Endothelial cell of umbilical vein (primary cell): ENCODE measurements around the gene KLRF1. TPM values are rescaled to one million over a fixed set of nuclear protein-coding genes. Genes with fewer than 3 reads are reported as not detected.

ENCODE experiments used
- BruUV-seq: library from RNA; stranded (reverse); fragments of 400-500 nt; replicated peaks from 2 replicates; lab custom pipeline; 2021; lab: Mats Ljungman, UMichigan
- CTCF ChIA-PET: fragments of 300-600, 350-600 bp; sonication (Branson Sonifier 250); formaldehyde crosslinking; loops from one replicate; lab custom pipeline; 2021; ENCODE audit warnings: antibody characterized with exemption, inconsistent platforms; lab: Charles Lee
- POLR2A ChIA-PET: fragments of 300-600, 350-600 bp; sonication (Branson Sonifier 250); formaldehyde crosslinking; loops from one replicate; lab custom pipeline; 2021; ENCODE audit warnings: antibody characterized with exemption, inconsistent platforms; lab: Charles Lee
- DNase-seq: peaks from one replicate; pipeline ENCODE4 v3.0.0-alpha.2; 2011; ENCODE audit warnings: low read depth, low spot score
- FAIRE-seq: peaks from 2 replicates; lab custom pipeline; 2011; peaks lifted over from hg19 to GRCh38; lab: Jason Lieb, UNC
- H2AFZ ChIP-seq: 2 replicates; pipeline ENCODE4 v1.6.0; 2012; ENCODE audit warnings: low read depth, low read length, control low read depth, inconsistent platforms
- H3K27ac ChIP-seq: 2 replicates; pipeline ENCODE4 v1.5.1; 2011; ENCODE audit warnings: low read depth, mild to moderate bottlenecking, control low read depth, low read length, moderate library complexity; ENCODE audit not compliant: insufficient read depth
- H3K27me3 ChIP-seq, 2 experiments: 2 replicates each; pipeline versions ENCODE4 v1.6.0 to v1.6.1; 2011; ENCODE audit warnings: low read length in 2 of 2, mixed read lengths in 1 of 2; ENCODE audit not compliant: control insufficient read depth in 2 of 2, insufficient read depth in 2 of 2
- H3K36me3 ChIP-seq, 2 experiments: 2 replicates in 1 of 2; 3 replicates in 1 of 2; pipeline ENCODE4 v1.5.1; 2011; ENCODE audit warnings: low read length in 2 of 2, mild to moderate bottlenecking in 1 of 2, moderate library complexity in 1 of 2; ENCODE audit not compliant: control insufficient read depth in 2 of 2, insufficient read depth in 2 of 2; ENCODE audit errors: extremely low read depth in 1 of 2
- H3K4me1 ChIP-seq: 3 replicates; pipeline ENCODE4 v1.5.1; 2011; ENCODE audit warnings: mild to moderate bottlenecking, low read length; ENCODE audit not compliant: control insufficient read depth, insufficient read depth; ENCODE audit errors: extremely low read depth
- H3K4me2 ChIP-seq: 2 replicates; pipeline ENCODE4 v1.6.1; 2011; ENCODE audit warnings: low read length, control low read depth, mixed read lengths; ENCODE audit not compliant: insufficient read depth
- H3K4me3 ChIP-seq, 3 experiments: fragments of 200-600 bp in 1 of 3; sonication (generic), shearing (Covaris generic) in 1 of 3; replicated peaks in 1 of 3; 2 replicates each; pipeline ENCODE4 v1.5.1; 2011 to 2016; ENCODE audit warnings: control low read depth in 3 of 3, low read length in 3 of 3, mild to moderate bottlenecking in 2 of 3, inconsistent platforms in 1 of 3, low read depth in 1 of 3, moderate library complexity in 1 of 3; ENCODE audit not compliant: insufficient read depth in 1 of 3
- H3K79me2 ChIP-seq: 2 replicates; pipeline ENCODE4 v1.6.0; 2012; ENCODE audit warnings: low read length, inconsistent platforms; ENCODE audit not compliant: control insufficient read depth, insufficient read depth
- H3K9ac ChIP-seq: replicated peaks from 2 replicates; pipeline ENCODE3; 2011; ENCODE audit warnings: low read length, control low read depth; ENCODE audit not compliant: insufficient read depth; ENCODE audit errors: extremely low read depth
- H3K9me1 ChIP-seq: replicated peaks from 3 replicates; pipeline ENCODE4 v1.6.0; 2011; ENCODE audit warnings: mild to moderate bottlenecking, low read length; ENCODE audit not compliant: control insufficient read depth, insufficient read depth; ENCODE audit errors: extremely low read depth
- H3K9me3 ChIP-seq: replicated peaks from 2 replicates; pipeline ENCODE4 v1.5.1; 2012; ENCODE audit warnings: low read length, inconsistent platforms; ENCODE audit not compliant: control insufficient read depth, insufficient read depth
- H4K20me1 ChIP-seq: replicated peaks from 2 replicates; pipeline ENCODE3; 2011; ENCODE audit warnings: mild to moderate bottlenecking, low read length; ENCODE audit not compliant: control insufficient read depth, insufficient read depth; ENCODE audit errors: extremely low read depth
- EZH2 ChIP-seq: IDR thresholded peaks from 2 replicates; pipeline ENCODE4 v1.6.1; 2012; ENCODE audit warnings: borderline replicate concordance, low read depth, mild to moderate bottlenecking, moderate library complexity, low read length, inconsistent platforms; ENCODE audit not compliant: severe bottlenecking
- FOS ChIP-seq: IDR thresholded peaks from 2 replicates; pipeline ENCODE4 v1.6.1; 2011; ENCODE audit warnings: mild to moderate bottlenecking, low read length, moderate library complexity, borderline replicate concordance; ENCODE audit not compliant: insufficient read depth
- GATA2 ChIP-seq: IDR thresholded peaks from 2 replicates; pipeline ENCODE4 v1.7.0; 2011; ENCODE audit warnings: low read depth, mild to moderate bottlenecking, moderate library complexity, mixed read lengths, low read length; ENCODE audit not compliant: insufficient read length, insufficient read depth
- JUN ChIP-seq: IDR thresholded peaks from 2 replicates; pipeline ENCODE4 v1.6.1; 2011; ENCODE audit warnings: borderline replicate concordance, low read depth; ENCODE audit not compliant: insufficient read length, insufficient read depth
- MYC ChIP-seq: IDR thresholded peaks from one replicate; pipeline ENCODE4 v1.6.1; 2011; ENCODE audit warnings: mild to moderate bottlenecking, low read depth, low read length
- POLR2A ChIP-seq: IDR thresholded peaks from 2 replicates; pipeline ENCODE4 v1.6.1; 2012; ENCODE audit warnings: low read depth, mild to moderate bottlenecking, control low read depth, low read length
- POLR2AphosphoS5 ChIP-seq: IDR thresholded peaks from 2 replicates; pipeline ENCODE4 v1.6.1; 2012; ENCODE audit warnings: low read depth, mild to moderate bottlenecking, control low read depth, low read length, moderate library complexity; ENCODE audit not compliant: insufficient read depth
- dilution Hi-C: fragments of 300-500 bp; cut with MboI; formaldehyde crosslinking; loops from one replicate; pipeline ENCODE4 v1.15.0; 2019; ENCODE audit warnings: low sequenced_read_pairs; ENCODE audit not compliant: extremely low pct_ligation_motif_present
- intact Hi-C: fragments of 100-400 bp; cut with micrococcal nuclease; formaldehyde crosslinking; loops from one replicate; pipeline ENCODE4 v1.10.0; 2022
- polyA plus RNA-seq, 4 experiments: library from polyadenylated mRNA; depleted of rRNA in 3 of 4; stranded (reverse) in 3 of 4; unstranded in 1 of 4; fragments of >200 nt; gene quantifications; 2 replicates each; pipeline versions ENCODE4 v1.2.1 to v1.2.3, GENCODE V29; 2011 to 2012; ENCODE audit warnings: missing spikeins in 1 of 4
- total RNA-seq: library from RNA; stranded (reverse); gene quantifications from 2 replicates; pipeline ENCODE4 v1.2.3, GENCODE V29; 2021
- TF ChIP-seq, protein P1 (sequence below), 2 donors: IDR thresholded peaks; 1 replicate in 1 of 2; 2 replicates in 1 of 2; pipeline ENCODE4 v1.5.1; 2011; ENCODE audit warnings: low read length in 2 of 2, mild to moderate bottlenecking in 2 of 2, moderate library complexity in 2 of 2, control low read depth in 1 of 2, inconsistent platforms in 1 of 2, low read depth in 1 of 2; ENCODE audit not compliant: insufficient read depth in 1 of 2; ENCODE audit errors: extremely low read depth in 1 of 2
- TF ChIP-seq, protein P2 (sequence below): IDR thresholded peaks from 2 replicates; pipeline ENCODE4 v1.6.1; 2011; ENCODE audit not compliant: insufficient read depth, insufficient read length

The KLRF1 gene
- total and polyA plus RNA-seq, 2 donors (not counting 3 experiments of a cell fraction or from before 2014, with no cell fraction given), result not detected

DNA sequence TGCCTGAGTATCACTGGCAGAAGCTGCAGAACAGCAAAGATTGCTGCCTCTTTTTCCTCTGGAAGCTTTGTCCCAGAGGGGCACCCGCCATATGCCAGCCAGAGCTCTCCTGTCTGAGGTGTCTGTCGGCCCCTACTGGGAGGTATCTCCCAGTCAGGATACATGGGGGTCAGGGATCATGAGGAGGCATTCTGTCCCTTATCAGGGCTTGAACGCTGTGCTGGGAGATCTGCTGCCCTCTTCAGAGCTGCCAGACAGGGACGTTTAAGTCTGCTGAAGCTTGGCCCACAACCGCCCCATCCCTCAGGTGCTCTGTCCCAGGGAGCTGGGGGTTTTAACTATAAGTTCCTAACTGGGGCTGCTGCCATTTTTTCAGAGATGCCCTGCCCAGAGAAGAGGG is 21.6 kb downstream of the KLRF1 start:
- Histone ChIP-seq H3K27ac (no peak overlapping the region), H3K36me3 (no peaks in the 10 kb centered on the region), H3K79me2 (no peaks in the 10 kb centered on the region), H3K9ac (no peak overlapping the region), H3K4me1 (no peaks in the 10 kb centered on the region), H3K9me1 (no peaks in the 10 kb centered on the region), H2AFZ (no peak overlapping the region), H3K4me2 (no peak overlapping the region), H3K9me3 (no peaks in the 10 kb centered on the region), H3K27me3 (peaks cover 0 to 4% of the 10 kb centered on the region in 2 experiments), H4K20me1 (no peaks in the 10 kb centered on the region), H3K4me3 (no peak overlapping the region)
- no TSS peak for BruUV-seq
- TF ChIP-seq GATA2 (no peak), JUN (no peak), FOS (no peak)
- intact Hi-C loops (no loop called here), dilution Hi-C loops (no loop called here)
- ChIA-PET POLR2A (no interaction called here), CTCF (interaction anchor here (1.1 kb wide), 1 partner anchor 35 kb away, joined by 3 read pairs; no protein-coding TSS in a partner anchor)
- DNase-seq (no peak), FAIRE-seq (no peak)

DNA sequence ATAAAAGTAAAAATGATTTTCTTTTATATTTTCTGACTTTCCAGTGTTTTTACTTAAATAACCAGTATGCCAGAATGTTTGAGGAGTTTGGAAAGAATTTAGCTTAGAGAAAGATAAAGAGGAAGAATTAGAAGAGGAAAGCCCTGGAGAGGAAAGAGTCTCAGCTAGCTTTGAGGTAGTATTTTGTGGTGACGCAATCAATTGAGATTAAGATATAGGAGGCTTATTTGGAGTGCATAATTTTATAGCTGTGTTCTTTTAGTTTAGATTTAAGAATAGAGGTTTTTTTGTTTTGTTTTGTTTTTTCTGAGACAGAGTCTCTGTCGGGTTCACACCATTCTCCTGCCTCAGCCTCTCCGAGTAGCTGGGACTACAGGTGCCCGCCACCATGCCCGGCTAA is 23.8 kb downstream of the KLRF1 start:
- Histone ChIP-seq H2AFZ (no peak overlapping the region), H3K4me3 (no peak overlapping the region), H3K36me3 (no peaks in the 10 kb centered on the region), H4K20me1 (no peaks in the 10 kb centered on the region), H3K4me2 (no peak overlapping the region), H3K79me2 (no peaks in the 10 kb centered on the region), H3K9ac (no peak overlapping the region), H3K9me3 (no peaks in the 10 kb centered on the region), H3K4me1 (no peaks in the 10 kb centered on the region), H3K9me1 (no peaks in the 10 kb centered on the region), H3K27me3 (no peaks in the 10 kb centered on the region), H3K27ac (no peak overlapping the region)
- DNase-seq (no peak), FAIRE-seq (no peak)
- intact Hi-C loops (no loop called here), dilution Hi-C loops (no loop called here)
- TF ChIP-seq, protein P1, sequence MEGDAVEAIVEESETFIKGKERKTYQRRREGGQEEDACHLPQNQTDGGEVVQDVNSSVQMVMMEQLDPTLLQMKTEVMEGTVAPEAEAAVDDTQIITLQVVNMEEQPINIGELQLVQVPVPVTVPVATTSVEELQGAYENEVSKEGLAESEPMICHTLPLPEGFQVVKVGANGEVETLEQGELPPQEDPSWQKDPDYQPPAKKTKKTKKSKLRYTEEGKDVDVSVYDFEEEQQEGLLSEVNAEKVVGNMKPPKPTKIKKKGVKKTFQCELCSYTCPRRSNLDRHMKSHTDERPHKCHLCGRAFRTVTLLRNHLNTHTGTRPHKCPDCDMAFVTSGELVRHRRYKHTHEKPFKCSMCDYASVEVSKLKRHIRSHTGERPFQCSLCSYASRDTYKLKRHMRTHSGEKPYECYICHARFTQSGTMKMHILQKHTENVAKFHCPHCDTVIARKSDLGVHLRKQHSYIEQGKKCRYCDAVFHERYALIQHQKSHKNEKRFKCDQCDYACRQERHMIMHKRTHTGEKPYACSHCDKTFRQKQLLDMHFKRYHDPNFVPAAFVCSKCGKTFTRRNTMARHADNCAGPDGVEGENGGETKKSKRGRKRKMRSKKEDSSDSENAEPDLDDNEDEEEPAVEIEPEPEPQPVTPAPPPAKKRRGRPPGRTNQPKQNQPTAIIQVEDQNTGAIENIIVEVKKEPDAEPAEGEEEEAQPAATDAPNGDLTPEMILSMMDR (IDR thresholded peaks at IDR 0.05; ENCODE audit: extremely low read depth in 1 of 2, insufficient read depth in 1 of 2, low read depth in 1 of 2, low read length in 2 of 2), result no peak
- TF ChIP-seq, protein P2, sequence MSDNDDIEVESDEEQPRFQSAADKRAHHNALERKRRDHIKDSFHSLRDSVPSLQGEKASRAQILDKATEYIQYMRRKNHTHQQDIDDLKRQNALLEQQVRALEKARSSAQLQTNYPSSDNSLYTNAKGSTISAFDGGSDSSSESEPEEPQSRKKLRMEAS, result no peak
- TF ChIP-seq JUN, result no peak
- TF ChIP-seq POLR2AphosphoS5, result no peak
- TF ChIP-seq POLR2A, result no peak
- no peak for TF ChIP-seq GATA2
- TF ChIP-seq FOS, result no peak
- no peak for TF ChIP-seq EZH2
- no peak for TF ChIP-seq MYC
- BruUV-seq, result no TSS peak
- ChIA-PET POLR2A (no interaction called here), CTCF (no interaction called here)
